Adrenal gland (tissue), 5 donors: Measurements from ENCODE around the gene MEP1A.

Experiments
- POLR2A ChIP-seq, 2 donors: fragments of 450-650 bp; IDR thresholded peaks; one replicate each; pipeline ENCODE4 v1.6.1; 2017; ENCODE audit warnings: antibody characterized with exemption in 2 of 2, mild to moderate bottlenecking in 2 of 2, moderate library complexity in 1 of 2
- TF ChIP-seq, protein P1 (sequence below), 6 experiments: fragments of 450-650 bp in 4 of 6; fragments of 200-600 bp in 2 of 6; sonication (generic) in 1 of 6; IDR thresholded peaks; 1 replicate in 5 of 6; 2 replicates in 1 of 6; pipeline versions ENCODE4 v1.5.1 to v1.8.0; 2016 to 2021; ENCODE audit warnings: antibody characterized with exemption in 6 of 6, mild to moderate bottlenecking in 2 of 6, moderate library complexity in 1 of 6
- donor health status: DM: no; HTN: no; CAD: no.

DNA sequence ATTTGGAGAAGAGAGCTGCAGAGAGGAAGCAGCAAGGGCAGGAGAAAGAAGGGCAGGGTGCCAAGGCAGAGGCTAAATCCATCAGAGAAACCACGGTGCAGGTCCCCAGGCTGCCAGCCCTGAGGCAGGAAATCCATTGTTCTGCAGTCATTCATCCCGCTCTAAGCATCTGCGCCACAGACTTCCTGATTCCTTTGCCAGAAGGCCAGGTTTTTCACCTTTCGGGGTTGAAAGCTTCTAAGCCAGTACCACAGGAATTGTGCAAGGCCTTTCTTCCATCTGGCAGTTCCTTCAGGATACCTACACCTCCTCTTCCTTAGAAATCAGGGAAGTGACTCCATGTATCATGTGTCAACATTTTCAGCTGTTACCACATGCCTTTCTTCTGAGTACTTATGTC lies 82.9 kb downstream of the MEP1A start:
- TF ChIP-seq, protein P1, sequence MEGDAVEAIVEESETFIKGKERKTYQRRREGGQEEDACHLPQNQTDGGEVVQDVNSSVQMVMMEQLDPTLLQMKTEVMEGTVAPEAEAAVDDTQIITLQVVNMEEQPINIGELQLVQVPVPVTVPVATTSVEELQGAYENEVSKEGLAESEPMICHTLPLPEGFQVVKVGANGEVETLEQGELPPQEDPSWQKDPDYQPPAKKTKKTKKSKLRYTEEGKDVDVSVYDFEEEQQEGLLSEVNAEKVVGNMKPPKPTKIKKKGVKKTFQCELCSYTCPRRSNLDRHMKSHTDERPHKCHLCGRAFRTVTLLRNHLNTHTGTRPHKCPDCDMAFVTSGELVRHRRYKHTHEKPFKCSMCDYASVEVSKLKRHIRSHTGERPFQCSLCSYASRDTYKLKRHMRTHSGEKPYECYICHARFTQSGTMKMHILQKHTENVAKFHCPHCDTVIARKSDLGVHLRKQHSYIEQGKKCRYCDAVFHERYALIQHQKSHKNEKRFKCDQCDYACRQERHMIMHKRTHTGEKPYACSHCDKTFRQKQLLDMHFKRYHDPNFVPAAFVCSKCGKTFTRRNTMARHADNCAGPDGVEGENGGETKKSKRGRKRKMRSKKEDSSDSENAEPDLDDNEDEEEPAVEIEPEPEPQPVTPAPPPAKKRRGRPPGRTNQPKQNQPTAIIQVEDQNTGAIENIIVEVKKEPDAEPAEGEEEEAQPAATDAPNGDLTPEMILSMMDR (IDR thresholded peaks at IDR 0.05) = no peak
- no peak for TF ChIP-seq POLR2A (IDR thresholded peaks at IDR 0.05)
